IMR-90 (cell line): ENCODE results near the gene PREB. TPM values are rescaled to one million over a fixed set of nuclear protein-coding genes. Genes with fewer than 3 reads are reported as not detected.
"Not testable (repeated sequence)": the region's sequence is repeated elsewhere in the genome, so short reads cannot be mapped to it uniquely, and the experiment has no call there.

Experiments
- ATAC-seq: fragments of 200-7000 bp; cut with Tn5 transposase; 2 replicates; pipeline ENCODE4 v1.9.1; 2020; ENCODE audit warnings: low read depth, mild to moderate bottlenecking, moderate library complexity
- BruUV-seq: library from RNA; stranded (reverse); fragments of 400-500 nt; replicated peaks from 2 replicates; lab custom pipeline; 2021; lab: Mats Ljungman, UMichigan
- CTCF ChIA-PET: fragments of 300-600 bp; formaldehyde crosslinking; extraction: SDS; loops from one replicate; lab custom pipeline; 2021; ENCODE audit warnings: antibody characterized with exemption; lab: Yijun Ruan, JAX
- POLR2A ChIA-PET: fragments of 300-600 bp; sonication (Branson Sonifier 250); formaldehyde crosslinking; loops from one replicate; lab custom pipeline; 2022; ENCODE audit warnings: antibody characterized with exemption; ENCODE audit not compliant: unreplicated experiment; lab: Charles Lee
- DNase-seq: peaks from one replicate; pipeline ENCODE4 v3.0.0; 2013
- H2AFZ ChIP-seq: replicated peaks from 2 replicates; pipeline ENCODE3; 2013; ENCODE audit warnings: low read length, mild to moderate bottlenecking; ENCODE audit not compliant: poor library complexity
- H2AK5ac ChIP-seq: 2 replicates; pipeline ENCODE4 v1.6.1; 2013; ENCODE audit warnings: low read depth, low read length, inconsistent platforms
- H2AK9ac ChIP-seq: replicated peaks from 2 replicates; pipeline ENCODE3; 2013; ENCODE audit warnings: mild to moderate bottlenecking, low read depth, low read length, moderate library complexity; ENCODE audit not compliant: poor library complexity
- H2BK120ac ChIP-seq: 2 replicates; pipeline ENCODE4 v1.6.1; 2013; ENCODE audit warnings: low read depth, low read length, inconsistent platforms
- H2BK15ac ChIP-seq: 3 replicates; pipeline ENCODE4 v1.6.1; 2013; ENCODE audit warnings: low read depth, low read length, inconsistent platforms
- H2BK20ac ChIP-seq: 2 replicates; pipeline ENCODE4 v1.6.1; 2013; ENCODE audit warnings: low read depth, mild to moderate bottlenecking, inconsistent platforms, low read length, moderate library complexity
- H2BK5ac ChIP-seq: 2 replicates; pipeline ENCODE4 v1.6.1; 2013; ENCODE audit warnings: mild to moderate bottlenecking, low read depth, low read length, inconsistent platforms; ENCODE audit not compliant: poor library complexity, severe bottlenecking
- H3K14ac ChIP-seq: replicated peaks from 2 replicates; pipeline ENCODE4 v1.6.1; 2013; ENCODE audit warnings: low read depth, low read length, inconsistent platforms
- H3K18ac ChIP-seq: 2 replicates; pipeline ENCODE4 v1.6.1; 2013; ENCODE audit warnings: low read depth, low read length, control low read depth
- H3K23ac ChIP-seq: 2 replicates; pipeline ENCODE4 v1.6.1; 2013; ENCODE audit warnings: low read depth, low read length, inconsistent platforms
- H3K27ac ChIP-seq: 2 replicates; pipeline ENCODE4 v1.5.1; 2013; ENCODE audit warnings: mild to moderate bottlenecking, control low read depth, low read length; ENCODE audit not compliant: insufficient read depth
- H3K27me3 ChIP-seq: 2 replicates; pipeline ENCODE4 v1.6.1; 2013; ENCODE audit warnings: low read length; ENCODE audit not compliant: control insufficient read depth, insufficient read depth
- H3K36me3 ChIP-seq: 2 replicates; pipeline ENCODE4 v1.6.1; 2013; ENCODE audit warnings: low read length, mixed read lengths; ENCODE audit not compliant: control insufficient read depth, insufficient read depth
- H3K4ac ChIP-seq: 2 replicates; pipeline ENCODE4 v1.6.1; 2013; ENCODE audit warnings: low read depth, low read length, inconsistent platforms
- H3K4me1 ChIP-seq: 2 replicates; pipeline ENCODE4 v1.6.1; 2013; ENCODE audit warnings: low read length, mixed read lengths; ENCODE audit not compliant: control insufficient read depth, insufficient read depth
- H3K4me2 ChIP-seq: 2 replicates; pipeline ENCODE4 v1.6.1; 2013; ENCODE audit warnings: low read depth, mild to moderate bottlenecking, control low read depth, low read length, moderate library complexity
- H3K4me3 ChIP-seq: 2 replicates; pipeline ENCODE4 v1.5.1; 2013; ENCODE audit warnings: low read depth, mild to moderate bottlenecking, control low read depth, low read length, moderate library complexity; ENCODE audit not compliant: insufficient read depth
- H3K56ac ChIP-seq: 2 replicates; pipeline ENCODE4 v1.6.1; 2013; ENCODE audit warnings: low read length, inconsistent platforms; ENCODE audit not compliant: insufficient read depth; ENCODE audit errors: extremely low read depth
- H3K79me1 ChIP-seq, 2 experiments: 2 replicates each; pipeline ENCODE4 v1.6.1; 2013; ENCODE audit warnings: low read length in 2 of 2, inconsistent platforms in 1 of 2, low read depth in 1 of 2
- H3K9ac ChIP-seq: 2 replicates; pipeline ENCODE4 v1.6.1; 2013; ENCODE audit warnings: low read depth, low read length, control low read depth
- H3K9me1 ChIP-seq: 2 replicates; pipeline ENCODE4 v1.6.1; 2013; ENCODE audit warnings: low read length, inconsistent platforms; ENCODE audit not compliant: insufficient read depth
- H3K9me3 ChIP-seq: 2 replicates; pipeline ENCODE4 v1.6.1; 2013; ENCODE audit warnings: low read length; ENCODE audit not compliant: control insufficient read depth, insufficient read depth
- H4K20me1 ChIP-seq: 2 replicates; pipeline ENCODE4 v1.6.1; 2013; ENCODE audit warnings: low read length, inconsistent platforms; ENCODE audit not compliant: insufficient read depth
- H4K5ac ChIP-seq: 2 replicates; pipeline ENCODE4 v1.6.1; 2013; ENCODE audit warnings: mild to moderate bottlenecking, low read depth, low read length, control low read depth
- H4K8ac ChIP-seq, 2 experiments: 2 replicates each; pipeline ENCODE4 v1.6.1; 2013; ENCODE audit warnings: low read depth in 2 of 2, low read length in 2 of 2, control low read depth in 1 of 2, inconsistent platforms in 1 of 2
- H4K91ac ChIP-seq: 2 replicates; pipeline ENCODE4 v1.6.1; 2013; ENCODE audit warnings: low read depth, low read length, inconsistent platforms; ENCODE audit not compliant: insufficient read depth
- RAD21 ChIP-seq: IDR thresholded peaks from 2 replicates; pipeline ENCODE4 v1.6.1; 2012; ENCODE audit warnings: low read length, improper control_type of control experiment
- WGBS, 2 experiments: methylation state at CpG; one replicate each; pipeline versions ENCODE4 v1.1.5 to v1.1.7; 2013; ENCODE audit warnings: missing lambda C conversion rate in 2 of 2; ENCODE audit not compliant: insufficient read length in 1 of 2; ENCODE audit errors: extremely low coverage in 2 of 2; 5-methylcytosine and 5-hydroxymethylcytosine counted together
- dilution Hi-C: fragments of 300-500 bp; cut with HindIII; formaldehyde crosslinking; loops from one replicate; pipeline ENCODE4 v1.14.3; 2018; ENCODE audit warnings: low sequenced_read_pairs; ENCODE audit not compliant: unreplicated experiment
- in situ Hi-C: fragments of 300-500 bp; cut with MboI; formaldehyde crosslinking; loops from 3 replicates; pipeline ENCODE4 v1.14.3; 2019; ENCODE audit warnings: low sequenced_read_pairs, inconsistent platforms, mixed read lengths
- intact Hi-C: fragments of 100-400 bp; cut with micrococcal nuclease; formaldehyde crosslinking; loops from 2 replicates; pipeline ENCODE4 v1.10.0; 2022
- polyA plus RNA-seq, 3 experiments: library from polyadenylated mRNA; depleted of rRNA; stranded (reverse); fragments of >200 nt; gene quantifications; 2 replicates each; pipeline ENCODE4 v1.2.3, GENCODE V29; 2012; ENCODE audit warnings: low replicate concordance in 1 of 3
- total RNA-seq: library from RNA; depleted of rRNA; stranded (reverse); fragments of >200 nt; gene quantifications from 2 replicates; pipeline ENCODE4 v1.2.3, GENCODE V29; 2012

The PREB gene
- total and polyA plus RNA-seq, 2 of the 4 experiments (the other 2 are of a cell fraction) = 38.9 to 52.2 TPM

DNA sequence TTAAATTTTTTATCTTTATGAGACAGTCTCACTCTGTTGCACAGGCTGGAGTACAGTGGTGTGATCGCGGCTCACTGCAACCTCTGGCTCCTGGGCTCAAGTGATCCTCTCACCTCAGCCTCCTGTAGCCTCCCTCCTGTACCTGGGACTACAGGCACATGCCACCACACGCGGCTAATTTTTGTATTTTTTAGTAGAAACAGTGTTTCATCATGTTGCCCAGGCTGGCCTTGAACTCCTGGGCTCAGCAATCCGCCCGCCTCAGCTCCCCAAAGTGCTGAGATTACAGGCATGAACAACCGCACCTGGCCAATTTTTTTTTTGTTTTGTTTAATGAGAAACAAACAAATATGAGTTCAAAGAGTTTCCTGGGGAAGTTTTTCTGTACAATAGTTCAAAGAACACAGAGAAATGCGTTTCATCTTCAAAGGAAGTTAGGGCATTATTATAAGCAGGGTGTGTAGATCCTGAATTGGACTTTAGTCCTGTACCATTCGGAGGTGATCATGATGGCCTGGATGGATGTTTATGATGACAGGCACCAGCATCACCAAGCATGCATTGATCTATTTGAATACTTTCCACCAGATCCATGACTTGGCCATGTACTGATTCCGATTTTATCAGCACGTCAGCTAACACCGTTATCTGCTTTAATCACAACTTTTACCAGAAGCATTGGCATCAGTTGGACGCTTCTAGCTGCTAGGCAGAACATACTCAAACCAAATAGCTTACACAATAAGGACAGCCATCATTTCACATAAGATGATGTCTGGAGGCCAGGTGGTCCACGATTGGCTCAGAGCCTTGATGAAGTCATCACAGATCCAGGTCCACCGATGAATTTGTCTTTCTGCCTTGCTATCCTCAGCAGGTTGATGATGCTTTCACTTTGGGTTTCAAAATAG lies 43.3 kb upstream of the PREB start:
- H2BK5ac ChIP-seq = no peak overlapping the region
- H2AK9ac ChIP-seq = no peak overlapping the region
- no peak overlapping the region for H2BK20ac ChIP-seq
- DNase-seq (no peak), ATAC-seq (no peak)
- no peaks in the 10 kb centered on the region for H4K20me1 ChIP-seq
- in situ Hi-C loops = no loop called here
- no peak for TF ChIP-seq RAD21
- H3K9ac ChIP-seq = no peak overlapping the region
- intact Hi-C loops = no loop called here
- H3K23ac ChIP-seq = 0 out of 2 replicates have a peak overlapping the region, but pooled peaks have one; percentile 51
- no peak overlapping the region for H4K5ac ChIP-seq
- H4K8ac ChIP-seq = no peak overlapping the region
- no peak overlapping the region for H3K4me2 ChIP-seq
- CTCF ChIA-PET = interaction anchor here (0.6 kb wide), 1 partner anchor 126 kb away, joined by 6 read pairs; no protein-coding TSS in a partner anchor
- 89% methylated on average over 4 of the region's 15 CpGs; no CpG with 5 or more reads in 1 of the 2 experiments for WGBS, 2 experiments
- dilution Hi-C loops = no loop called here
- peaks cover 7% of the 10 kb centered on the region for H3K4me1 ChIP-seq
- H3K9me1 ChIP-seq = peaks cover 7% of the 10 kb centered on the region; the same call in 1 of the 2 replicates
- BruUV-seq = no TSS peak
- H3K27me3 ChIP-seq = peaks cover 32% of the 10 kb centered on the region
- no peaks in the 10 kb centered on the region for H3K9me3 ChIP-seq
- no peak overlapping the region for H2AFZ ChIP-seq
- H3K14ac ChIP-seq = no peak overlapping the region
- H3K4me3 ChIP-seq = no peak overlapping the region
- H4K91ac ChIP-seq = no peak overlapping the region
- no peak overlapping the region for H3K27ac ChIP-seq
- POLR2A ChIA-PET = no interaction called here
- no peaks in the 10 kb centered on the region for H3K79me1 ChIP-seq
- no peaks in the 10 kb centered on the region for H3K36me3 ChIP-seq
- peak overlapping the region; percentile 44; the same call in 1 of the 2 replicates for H2AK5ac ChIP-seq
- H3K56ac ChIP-seq = no peak overlapping the region
- H2BK120ac ChIP-seq = no peak overlapping the region
- no peak overlapping the region for H3K4ac ChIP-seq
- no peak overlapping the region for H2BK15ac ChIP-seq
- H3K18ac ChIP-seq = no peak overlapping the region

DNA sequence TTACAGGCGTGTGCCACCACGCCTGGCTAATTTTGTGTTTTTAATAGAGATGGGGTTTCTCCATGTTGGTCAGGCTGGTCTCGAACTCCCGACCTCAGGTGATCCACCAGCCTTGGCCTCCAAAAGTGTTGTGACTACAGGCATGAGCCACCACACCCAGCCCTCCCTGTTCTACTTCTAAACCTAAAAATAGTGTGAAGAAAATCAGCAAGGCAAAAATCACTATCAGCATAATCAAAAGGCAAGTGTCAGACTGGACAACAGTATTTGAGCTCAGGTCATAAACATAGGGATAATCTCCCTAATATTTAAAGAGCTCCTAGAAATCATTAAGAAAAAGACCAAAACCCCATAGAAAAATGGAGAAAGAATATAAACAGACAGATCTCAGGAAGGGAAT lies 41.3 kb upstream of the PREB start:
- H2AFZ ChIP-seq, H4K8ac ChIP-seq, H4K5ac ChIP-seq, H2BK5ac ChIP-seq, H3K9me1 ChIP-seq, H3K4ac ChIP-seq, H3K36me3 ChIP-seq, in situ Hi-C loops, H2BK20ac ChIP-seq, BruUV-seq, dilution Hi-C loops, H4K91ac ChIP-seq, H3K4me1 ChIP-seq, H3K79me1 ChIP-seq, H3K27ac ChIP-seq, ATAC-seq, H3K9ac ChIP-seq, H2BK15ac ChIP-seq, intact Hi-C loops, H3K4me2 ChIP-seq, H3K23ac ChIP-seq, H4K20me1 ChIP-seq, H3K18ac ChIP-seq, DNase-seq, H2AK9ac ChIP-seq, POLR2A ChIA-PET, H3K56ac ChIP-seq, H2AK5ac ChIP-seq, H2BK120ac ChIP-seq, H3K9me3 ChIP-seq, H3K14ac ChIP-seq, H3K4me3 ChIP-seq, CTCF ChIA-PET: not testable (repeated sequence)
- WGBS, 2 experiments = no CpG with 5 or more reads among the region's 4 CpGs
- H3K27me3 ChIP-seq = peaks cover 49% of the 10 kb centered on the region
